Fibroblast of the aortic adventitia (primary cell): ENCODE results near the gene MSH3. TPM values are rescaled to one million over a fixed set of nuclear protein-coding genes. Genes with fewer than 3 reads are reported as not detected.
"Not testable (repeated sequence)": the region's sequence is repeated elsewhere in the genome, so short reads cannot be mapped to it uniquely, and the experiment has no call there.

Experiments used
- DNase-seq: peaks from one replicate; pipeline ENCODE4 v3.0.0-alpha.2; 2010; ENCODE audit warnings: low read depth
- H3K4me3 ChIP-seq: 2 replicates; pipeline ENCODE4 v1.5.1; 2011; ENCODE audit warnings: low read depth, mild to moderate bottlenecking, control low read depth, low read length, moderate library complexity
- CTCF ChIP-seq: IDR thresholded peaks from 2 replicates; pipeline ENCODE4 v1.5.1; 2011; ENCODE audit warnings: mild to moderate bottlenecking, low read length, control low read depth, inconsistent platforms; ENCODE audit not compliant: insufficient read depth
- total RNA-seq: library from RNA; depleted of rRNA; stranded (reverse); fragments of >200 nt; gene quantifications from 2 replicates; pipeline ENCODE4 v1.2.3, GENCODE V29; 2012; ENCODE audit warnings: low replicate concordance

The MSH3 gene
- total RNA-seq, 1 donor, result 25.0 TPM

- TF ChIP-seq CTCF, result no peak
- DNase-seq, result no peak
- H3K4me3 ChIP-seq, result no peak overlapping the region
Measured at GRCh38 chr5:80805038-80805437, 150.6 kb downstream of the MSH3 start.

DNA sequence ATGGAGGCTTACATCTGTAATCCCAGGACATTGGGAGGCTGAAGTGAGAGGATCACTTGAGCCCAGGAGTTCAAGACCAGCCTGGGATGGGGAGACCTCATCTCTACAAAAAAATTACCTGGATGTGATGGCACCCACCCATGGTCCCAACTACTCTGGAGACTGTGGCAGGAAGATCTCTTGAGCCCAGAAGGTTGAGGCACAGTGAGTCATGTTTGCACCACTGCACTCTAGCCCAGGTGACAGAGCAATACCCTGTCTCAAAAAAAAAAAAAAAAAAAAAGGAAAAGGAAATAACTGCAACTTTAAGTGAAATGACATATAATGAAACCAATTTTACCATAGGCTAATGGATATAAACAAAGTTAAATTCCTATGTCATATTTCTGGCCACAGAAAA lies 152.5 kb downstream of the MSH3 start:
- no peak overlapping the region for H3K4me3 ChIP-seq
- DNase-seq, result no peak
- no peak for TF ChIP-seq CTCF

GRCh38 chr5:80809451-80809850 lies 155.0 kb downstream of the MSH3 start:
- TF ChIP-seq CTCF, result no peak
- no peak overlapping the region for H3K4me3 ChIP-seq
- DNase-seq, result no peak

GRCh38 chr5:80810425-80810824 lies 156.0 kb downstream of the MSH3 start:
- no peak for TF ChIP-seq CTCF
- H3K4me3 ChIP-seq, result no peak overlapping the region
- no peak for DNase-seq

GRCh38 chr5:80816590-80816989 lies 162.1 kb downstream of the MSH3 start:
- no peak overlapping the region for H3K4me3 ChIP-seq
- DNase-seq, result no peak
- no peak for TF ChIP-seq CTCF

DNA sequence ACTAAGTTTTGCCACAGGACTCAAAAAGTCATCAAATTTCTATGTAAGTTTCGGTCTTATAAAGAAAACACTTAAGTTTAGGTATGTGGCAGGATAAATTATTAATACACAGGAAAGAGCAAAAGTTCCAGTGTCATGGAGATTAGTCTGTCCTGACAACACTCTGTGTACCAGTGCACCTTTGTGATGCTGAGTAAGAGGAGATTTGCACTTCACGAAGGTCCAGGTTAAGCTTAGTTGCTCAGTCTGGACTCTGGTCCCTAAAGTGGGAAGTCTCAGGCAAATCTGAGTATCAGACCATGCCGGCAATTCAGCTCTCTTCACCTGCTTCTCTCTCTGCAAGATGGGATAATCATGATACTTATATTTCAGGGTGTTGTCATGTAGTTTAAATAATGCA lies 166.2 kb downstream of the MSH3 start:
- H3K4me3 ChIP-seq, result no peak overlapping the region
- TF ChIP-seq CTCF, result no peak
- DNase-seq, result no peak

GRCh38 chr5:80822640-80823039 lies 168.2 kb downstream of the MSH3 start:
- DNase-seq, result no peak
- no peak overlapping the region for H3K4me3 ChIP-seq

DNA sequence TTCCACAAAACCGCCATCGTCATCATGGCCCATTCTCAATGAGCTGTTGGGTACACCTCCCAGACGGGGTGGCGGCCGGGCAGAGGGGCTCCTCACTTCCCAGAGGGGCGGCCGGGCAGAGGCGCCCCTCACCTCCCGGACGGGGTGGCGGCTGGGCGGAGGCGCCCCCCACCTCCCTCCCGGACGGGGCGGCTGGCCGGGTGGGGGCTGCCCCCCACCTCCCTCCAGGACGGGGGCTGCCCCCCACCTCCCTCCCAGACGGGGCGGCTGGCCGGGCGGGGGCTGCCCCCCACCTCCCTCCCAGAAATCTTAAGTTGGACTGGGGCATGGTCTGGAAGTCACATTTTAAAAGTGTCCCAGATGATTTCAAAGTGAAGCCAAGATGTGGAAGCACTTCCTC lies 169.7 kb downstream of the MSH3 start:
- H3K4me3 ChIP-seq, DNase-seq: not testable (repeated sequence)

More at GRCh38 chr5:80822640-80823039, 168.2 kb downstream of the MSH3 start:
- no peak for TF ChIP-seq CTCF
